HG02938 (cell line): ENCODE results near the gene CHSY3.

Experiments used
- ATAC-seq: cut with Tn5 transposase; IDR thresholded peaks from one replicate; pipeline ENCODE4 v1.9.1; 2021; ENCODE audit warnings: mild to moderate bottlenecking, moderate library complexity; ENCODE audit not compliant: unreplicated experiment

CHSY3 gene

DNA sequence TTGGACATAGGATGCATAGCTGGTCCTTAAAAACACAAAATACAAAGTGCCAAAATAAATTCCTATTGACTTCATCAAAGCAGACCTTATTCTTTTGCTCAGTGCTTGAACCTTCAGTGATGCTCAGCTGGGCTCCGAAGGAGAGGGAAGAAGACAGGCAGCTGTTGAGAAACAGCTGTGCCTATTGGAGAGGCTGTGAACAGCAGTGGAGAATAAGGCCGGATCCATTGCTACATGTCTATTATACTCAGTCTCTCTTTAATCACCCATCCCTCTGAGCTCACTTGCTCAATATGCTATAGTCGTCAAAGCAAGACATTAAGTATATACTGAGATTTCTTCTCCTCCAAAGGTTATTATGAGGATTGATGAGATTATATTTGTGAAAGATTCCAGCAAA is 174.4 kb downstream of the CHSY3 start:
- no peak for ATAC-seq

DNA sequence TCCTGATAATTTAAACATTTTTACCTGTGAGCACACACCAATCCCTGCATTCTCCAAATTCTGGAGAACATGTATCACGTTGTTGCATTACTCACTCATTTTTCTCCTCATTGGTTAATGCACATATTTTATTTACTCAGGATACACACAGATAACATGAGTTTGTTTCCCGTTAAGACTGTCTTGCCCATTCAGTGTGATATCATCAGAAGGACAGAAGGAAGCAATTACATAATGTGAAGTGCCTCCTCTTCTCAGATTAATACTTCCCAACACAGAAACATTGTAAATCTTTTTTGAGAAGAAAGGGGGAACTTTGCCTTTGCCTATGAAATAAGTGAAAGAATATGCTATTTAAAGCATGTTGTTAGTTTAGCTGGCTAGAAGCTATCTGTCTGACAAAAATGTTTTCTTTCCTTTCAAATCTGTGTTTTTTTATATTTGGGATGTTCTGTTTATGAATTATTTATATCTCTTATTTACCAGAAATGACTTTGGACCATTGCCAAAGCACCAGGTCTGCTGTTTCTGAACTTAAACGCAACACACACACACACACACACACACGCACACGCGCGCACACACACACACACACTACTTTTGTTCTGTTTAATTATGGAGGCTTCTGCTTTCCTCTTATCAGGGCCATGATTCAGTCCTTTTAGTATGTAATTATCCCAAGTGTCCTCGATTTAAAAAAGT is 186.5 kb downstream of the CHSY3 start:
- no peak for ATAC-seq

DNA sequence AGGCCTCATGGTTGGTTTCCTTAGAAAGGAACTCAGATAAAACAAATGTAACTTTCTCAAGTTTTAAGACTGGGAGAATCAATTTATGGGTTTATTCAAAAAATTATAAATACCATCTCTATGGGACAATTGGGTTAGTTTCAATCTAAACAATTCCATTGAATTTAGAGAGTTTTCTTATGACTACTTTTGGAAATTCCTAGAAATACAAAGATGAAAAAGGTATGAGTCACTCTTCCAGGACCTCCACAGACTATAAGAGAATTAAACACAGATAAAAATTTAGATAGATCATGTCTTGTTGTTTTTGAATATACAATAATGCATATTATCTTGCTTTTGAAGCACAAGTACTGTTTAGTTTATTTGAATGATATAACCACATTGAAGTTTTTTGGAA is 188.7 kb downstream of the CHSY3 start:
- ATAC-seq: no peak

DNA sequence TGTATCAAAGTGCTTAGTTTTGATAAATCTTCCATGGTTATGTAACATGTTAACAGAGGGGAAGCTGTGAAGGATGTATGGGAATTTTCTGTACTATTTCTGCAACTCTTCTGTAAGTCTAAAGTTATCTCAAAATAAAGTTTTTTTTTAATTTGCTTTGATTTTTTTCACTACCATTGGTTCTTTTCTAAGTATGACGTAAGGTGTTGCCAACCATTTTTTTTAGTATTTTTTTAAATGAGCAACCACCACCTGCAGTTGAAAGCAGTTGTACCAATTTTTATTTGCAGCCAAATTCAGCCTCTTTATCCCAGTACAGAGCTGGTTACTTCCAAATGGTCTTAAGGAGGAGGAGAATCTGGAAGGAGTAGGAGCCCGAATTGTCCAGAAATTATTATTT is 192.2 kb downstream of the CHSY3 start:
- ATAC-seq: no peak

DNA sequence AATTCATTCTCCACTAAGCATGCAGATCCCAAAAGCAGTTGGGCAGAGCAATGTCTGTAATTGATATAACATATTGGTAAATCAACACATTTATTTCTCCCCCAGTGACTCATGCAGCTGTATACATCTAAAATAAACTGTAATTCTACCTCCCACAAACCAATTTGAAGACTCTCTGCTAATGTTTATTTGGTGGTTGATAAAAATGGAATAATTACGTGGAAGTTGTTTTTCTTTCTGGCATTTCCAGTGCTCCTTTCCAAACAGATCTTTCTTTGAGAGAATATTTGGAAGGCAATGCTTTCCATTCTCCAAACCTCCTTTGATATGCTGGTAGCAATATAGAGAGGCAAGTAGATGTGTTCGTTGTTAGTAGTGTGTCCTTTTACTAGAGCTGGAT is 194.7 kb downstream of the CHSY3 start:
- no peak for ATAC-seq

DNA sequence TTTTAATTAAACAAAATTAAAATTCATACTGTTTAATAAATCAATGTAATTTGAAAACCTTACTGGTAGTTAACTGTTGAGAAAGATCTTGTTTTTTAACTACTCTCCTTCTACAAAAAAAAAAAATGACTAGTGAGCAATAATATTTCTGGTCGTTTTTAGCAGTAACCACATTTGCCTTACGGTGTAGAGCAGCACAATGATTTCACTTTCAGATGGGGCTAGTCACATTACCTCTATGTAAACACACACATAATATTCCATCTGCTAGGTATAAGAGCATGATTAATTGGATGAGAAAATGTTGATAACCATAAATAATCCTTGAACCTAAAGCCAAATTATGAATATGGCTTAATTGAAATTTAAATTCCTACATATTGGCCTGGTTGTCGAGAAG is 198.1 kb downstream of the CHSY3 start:
- ATAC-seq: no peak

DNA sequence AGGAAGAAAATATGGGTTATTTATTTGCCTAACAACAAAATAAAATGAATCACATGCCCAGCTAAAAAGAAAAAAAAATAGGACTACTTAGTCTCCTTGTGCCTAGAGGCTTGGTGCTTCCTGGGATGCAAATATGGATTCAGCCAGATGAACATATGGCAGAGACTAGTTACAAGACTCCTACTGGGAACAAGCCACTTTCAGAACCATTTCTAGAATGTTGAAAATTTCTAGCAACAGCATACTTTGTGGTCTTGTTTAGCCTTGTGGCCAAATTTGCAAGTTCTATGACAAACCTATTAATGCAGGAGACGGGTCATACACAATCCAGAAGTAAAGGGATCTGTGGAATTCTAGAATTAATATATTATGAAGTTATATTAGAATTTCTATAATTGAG is 198.7 kb downstream of the CHSY3 start:
- ATAC-seq: no peak

DNA sequence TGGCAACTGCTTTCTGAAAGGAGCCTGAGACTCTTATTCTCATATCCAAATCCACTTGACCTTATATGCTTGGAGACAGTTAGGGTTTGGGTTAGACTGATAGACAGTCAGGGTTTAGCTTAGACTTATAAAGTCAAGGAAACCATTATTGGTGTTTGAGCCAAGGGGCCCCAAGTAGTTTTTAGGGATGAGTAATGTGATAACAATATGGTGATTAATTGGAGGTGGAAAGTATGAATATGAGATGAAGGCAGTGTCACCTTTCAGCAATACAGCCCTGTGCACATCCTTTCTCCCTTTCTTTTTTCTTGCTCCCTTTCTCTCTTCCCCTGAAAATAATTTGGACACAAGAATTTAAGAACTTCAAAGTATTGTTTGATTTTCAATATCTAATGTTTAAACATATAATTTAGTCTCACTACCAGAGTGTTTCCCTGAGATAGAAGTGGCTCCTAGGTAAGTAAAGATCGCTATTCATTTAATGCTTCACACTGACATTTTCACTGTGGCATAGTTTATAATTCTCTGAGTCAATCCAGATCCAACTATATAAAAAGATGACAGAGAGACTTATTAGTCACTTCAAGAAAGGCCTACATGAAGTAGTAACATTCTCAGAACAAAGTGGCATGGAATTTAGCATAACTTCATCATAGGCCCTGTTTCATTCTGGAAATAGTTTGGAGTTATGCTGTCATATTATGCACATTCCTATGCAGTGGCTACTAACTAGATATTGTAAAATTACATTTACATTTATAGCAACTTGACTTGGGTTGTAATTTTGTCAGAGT is 200.8 kb downstream of the CHSY3 start:
- ATAC-seq: no peak

DNA sequence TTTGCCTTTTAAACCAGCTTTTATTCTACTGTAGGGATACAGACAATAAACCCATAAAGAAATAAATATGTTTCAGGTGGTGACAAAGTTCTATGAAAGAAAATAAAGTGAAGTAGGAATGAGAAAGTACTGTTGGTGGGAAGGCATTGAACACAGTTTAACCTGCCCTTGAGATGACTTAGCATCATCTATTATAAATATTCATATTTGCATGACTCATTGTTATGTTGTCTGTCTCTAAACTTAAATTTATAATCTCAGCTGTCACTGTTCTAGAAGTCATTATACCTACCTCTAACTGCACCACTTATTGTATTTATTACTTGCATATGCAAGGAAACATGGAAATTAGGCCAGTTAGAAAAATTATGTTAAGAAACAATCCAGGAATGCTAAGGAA is 202.2 kb downstream of the CHSY3 start:
- no peak for ATAC-seq

DNA sequence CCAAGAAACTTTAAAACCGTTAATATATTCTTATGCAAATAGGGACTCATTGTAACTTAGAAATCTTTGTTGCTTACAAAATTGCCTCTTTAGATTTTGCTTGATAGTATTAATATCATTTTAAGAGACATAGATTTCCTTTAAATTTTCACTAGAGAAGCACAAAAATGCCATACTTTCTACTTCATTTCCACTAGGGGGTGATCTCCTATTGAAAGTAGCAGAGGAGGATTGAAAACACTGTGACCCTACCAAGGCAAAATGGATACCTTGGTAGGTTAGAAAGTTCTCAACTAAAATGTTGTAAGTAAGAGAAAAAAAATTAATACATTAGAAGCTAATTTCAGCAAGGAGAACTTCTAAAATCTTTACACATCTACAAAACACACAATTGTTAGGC is 204.9 kb downstream of the CHSY3 start:
- peak; percentile 73 for ATAC-seq

DNA sequence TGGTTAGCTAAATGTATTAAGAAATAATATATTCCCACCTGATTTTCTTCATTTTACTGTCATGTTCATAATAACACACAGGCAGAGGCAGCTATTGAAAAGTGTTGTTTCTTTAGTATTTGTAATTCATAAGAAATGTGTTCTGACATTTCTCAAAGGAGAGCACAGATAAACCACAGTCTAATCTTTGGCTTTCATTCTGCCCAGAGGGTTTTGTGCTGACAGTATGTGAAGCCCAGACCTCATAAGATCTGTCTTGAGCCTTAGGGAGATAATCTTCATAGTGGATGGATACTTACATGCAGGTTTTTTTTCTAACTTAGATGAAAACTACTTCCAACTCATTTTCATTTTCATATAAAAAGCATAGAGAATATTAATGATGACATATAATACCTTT is 206.1 kb downstream of the CHSY3 start:
- ATAC-seq: no peak

DNA sequence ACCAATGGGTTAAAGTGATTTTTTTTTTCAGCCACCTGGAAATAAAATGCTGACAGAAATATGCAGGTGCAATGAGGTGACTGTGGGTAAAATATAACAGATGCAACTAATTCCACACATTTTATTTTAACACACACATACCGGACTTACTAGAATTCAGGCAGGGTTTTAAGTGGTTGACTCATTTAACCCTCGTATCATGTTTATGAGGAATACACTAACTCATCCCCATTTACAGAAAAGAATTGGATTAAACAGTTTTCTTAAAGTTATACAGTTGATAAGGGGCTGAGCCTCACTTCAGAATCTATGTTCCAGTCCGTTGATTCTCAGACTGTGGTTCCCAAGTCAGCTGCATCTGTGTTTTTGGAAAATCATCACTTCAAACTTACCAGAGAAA is 207.5 kb downstream of the CHSY3 start:
- ATAC-seq: no peak

DNA sequence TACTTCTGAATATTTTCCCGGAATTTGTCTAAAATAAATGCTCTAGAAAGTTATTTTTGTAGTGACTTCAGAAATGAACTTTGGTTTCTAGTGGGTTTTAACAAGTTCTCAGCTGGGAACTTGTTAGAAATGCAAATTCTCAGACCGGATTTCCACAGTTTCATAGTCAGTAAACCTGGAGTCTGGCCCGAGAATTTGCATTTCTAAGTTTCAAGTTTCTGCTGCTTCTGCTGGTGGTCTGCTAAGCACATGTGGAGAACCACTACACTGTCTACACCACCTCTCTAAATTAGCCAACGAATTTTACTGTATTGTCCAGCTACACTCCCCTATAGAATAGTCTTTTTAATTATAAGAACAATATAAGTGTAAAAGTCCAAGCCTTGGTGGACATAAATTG is 208.0 kb downstream of the CHSY3 start:
- peak; percentile 58 for ATAC-seq

DNA sequence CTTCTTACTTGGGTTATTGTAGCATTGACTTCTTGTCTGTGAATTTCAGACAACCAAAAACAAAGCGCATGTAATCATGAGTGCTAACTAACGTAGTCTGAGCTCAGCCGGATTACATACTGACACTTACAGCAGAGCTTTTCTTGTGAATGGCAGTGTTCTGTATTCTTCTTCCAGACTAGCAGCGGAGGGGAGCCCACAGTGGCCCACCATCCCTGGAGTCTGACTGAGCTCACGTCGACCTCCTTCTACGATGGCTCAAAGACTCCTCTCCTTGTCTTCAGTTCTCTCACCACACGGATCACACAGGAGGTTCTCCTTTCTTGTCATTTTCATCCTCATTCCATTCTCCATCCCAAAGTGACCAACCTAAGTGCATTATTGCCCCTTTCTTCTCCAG is 211.4 kb downstream of the CHSY3 start:
- ATAC-seq: no peak

DNA sequence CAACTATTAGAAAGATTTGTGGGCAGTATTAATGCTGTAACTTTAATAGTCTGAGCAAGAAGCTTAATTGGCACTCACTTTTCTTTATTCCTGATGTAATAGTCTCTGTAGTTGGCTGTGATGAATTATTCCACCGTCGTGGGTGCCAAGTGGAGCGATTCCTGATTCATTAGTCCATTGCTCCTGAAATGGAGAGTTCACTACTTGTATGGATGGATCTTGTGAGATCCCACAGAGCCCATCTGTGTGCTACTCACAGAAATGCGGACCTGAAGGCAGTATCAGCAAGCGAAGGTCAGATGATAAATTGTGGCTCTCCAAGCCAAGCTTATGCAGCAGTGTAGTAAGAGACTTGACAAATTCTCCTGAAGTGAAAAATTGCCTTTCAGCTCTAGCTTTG is 212.2 kb downstream of the CHSY3 start:
- no peak for ATAC-seq

DNA sequence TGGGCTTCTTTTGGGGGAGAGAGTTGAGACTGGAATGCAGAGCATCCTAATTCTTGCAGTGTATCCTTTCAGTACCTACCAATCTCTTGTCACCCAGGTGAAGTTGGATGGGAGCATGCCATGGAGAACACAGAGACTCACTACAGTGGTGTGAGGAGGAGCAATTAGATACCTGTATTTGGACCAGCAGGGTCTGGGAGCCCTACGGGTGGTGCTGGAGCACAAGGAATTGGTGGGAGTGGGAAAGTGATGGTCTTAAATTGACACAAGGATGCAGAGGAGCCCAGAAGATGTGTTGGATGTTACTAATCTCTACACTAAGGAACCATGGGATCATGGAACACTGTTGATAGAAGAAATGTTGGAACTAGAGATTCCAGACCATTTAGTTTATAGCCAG is 212.7 kb downstream of the CHSY3 start:
- no peak for ATAC-seq

DNA sequence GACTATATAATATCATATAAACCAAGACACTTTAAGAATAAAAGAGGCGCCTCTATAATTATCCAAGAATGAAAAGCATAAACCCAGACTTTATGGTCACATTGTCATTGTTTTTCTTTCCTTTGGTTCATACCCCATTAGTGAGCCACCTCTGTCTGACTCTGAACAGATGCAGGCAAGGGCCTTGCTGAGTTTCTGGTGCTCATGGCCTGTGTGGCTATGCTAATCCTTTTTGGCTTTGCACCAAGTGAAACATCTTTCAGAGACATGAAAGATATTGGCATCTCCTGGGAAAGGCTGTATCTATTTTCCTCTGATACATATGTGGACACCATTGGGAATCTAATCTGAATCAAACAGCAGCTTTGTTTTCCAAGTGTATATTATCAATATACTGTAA is 222.5 kb downstream of the CHSY3 start:
- ATAC-seq: no peak

DNA sequence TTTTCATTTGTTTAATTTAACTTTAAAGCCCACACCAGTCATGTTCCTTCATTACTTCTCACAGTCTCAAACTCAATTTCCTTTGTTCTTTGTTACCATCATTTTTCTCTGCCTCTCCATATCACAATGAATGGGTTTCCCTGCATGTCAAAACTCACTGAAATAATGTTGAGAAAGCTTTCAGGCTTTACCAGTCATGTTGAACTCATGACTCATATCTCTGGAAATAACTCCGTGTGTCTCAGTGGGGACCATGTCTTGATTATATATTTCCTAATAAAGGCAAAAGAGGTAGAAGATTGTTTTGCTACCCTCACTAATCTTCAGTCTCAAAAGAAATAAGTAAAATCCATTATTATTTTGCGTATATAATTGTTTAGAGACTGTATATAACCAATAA is 231.2 kb downstream of the CHSY3 start:
- no peak for ATAC-seq

DNA sequence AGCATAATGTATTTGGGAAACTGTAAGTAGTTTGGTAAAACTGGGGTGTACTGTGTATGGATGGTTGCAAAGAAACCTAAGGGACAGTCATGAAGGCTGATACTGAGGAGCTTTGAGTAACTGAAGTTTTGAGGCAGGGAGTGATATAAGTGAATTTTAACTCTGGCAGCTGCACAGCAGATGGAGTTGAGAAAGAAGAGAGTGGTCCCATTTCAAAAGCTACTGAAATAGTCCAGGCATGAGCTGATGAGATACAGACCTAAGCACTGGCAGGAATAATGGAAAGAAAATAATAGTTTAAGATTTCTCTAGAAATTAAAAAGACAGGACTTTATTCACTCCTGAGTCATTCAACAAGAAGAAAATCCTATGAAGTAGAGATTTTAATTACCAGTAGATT is 232.0 kb downstream of the CHSY3 start:
- ATAC-seq: no peak

DNA sequence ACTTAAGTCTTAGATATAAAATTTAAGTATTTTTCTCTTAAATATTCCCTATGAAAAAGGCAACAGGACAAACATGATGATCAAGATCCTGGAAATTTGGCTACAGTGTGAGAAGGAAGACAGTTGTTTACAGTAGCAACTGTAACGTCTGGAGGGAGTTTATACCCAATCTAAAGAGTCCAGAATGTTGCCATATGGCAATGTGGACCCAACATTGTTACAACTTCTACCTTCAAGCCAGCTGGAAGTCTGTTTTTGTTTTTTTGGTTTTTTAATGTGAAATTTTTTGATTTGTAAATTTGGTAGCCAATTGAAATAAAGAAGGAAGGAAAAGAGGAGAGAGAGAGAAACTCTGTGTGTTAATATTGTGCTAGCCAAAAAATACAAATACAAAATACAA is 233.4 kb downstream of the CHSY3 start:
- no peak for ATAC-seq

DNA sequence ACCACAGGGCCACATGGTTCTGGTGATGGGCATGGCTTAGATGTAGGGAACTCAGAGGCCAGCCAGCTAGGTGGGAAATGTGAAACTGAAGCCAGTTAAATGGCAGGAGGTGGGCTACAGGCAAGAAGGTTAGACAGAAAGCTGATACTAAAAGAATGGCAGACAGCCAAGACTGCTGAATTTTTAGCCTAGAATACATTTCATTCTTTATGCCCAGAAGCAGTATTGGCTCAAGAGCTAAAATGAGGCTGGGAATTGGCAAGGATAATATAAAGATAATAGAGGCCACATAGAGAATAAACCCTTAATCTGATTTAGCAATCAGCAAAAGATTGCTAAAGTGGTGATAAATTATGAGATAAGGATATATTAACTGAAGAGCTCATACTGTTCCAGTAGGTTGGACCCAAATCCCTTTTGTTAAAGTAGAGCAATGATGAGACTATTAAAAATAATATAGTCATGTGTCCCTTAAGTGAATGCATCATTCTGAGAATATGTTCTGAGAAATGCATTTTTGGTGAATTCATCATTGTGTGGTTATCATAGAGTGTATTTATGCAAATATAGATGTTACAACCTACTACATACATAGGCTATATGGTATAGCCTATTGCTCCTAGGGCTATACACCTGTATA is 234.3 kb downstream of the CHSY3 start:
- no peak for ATAC-seq

DNA sequence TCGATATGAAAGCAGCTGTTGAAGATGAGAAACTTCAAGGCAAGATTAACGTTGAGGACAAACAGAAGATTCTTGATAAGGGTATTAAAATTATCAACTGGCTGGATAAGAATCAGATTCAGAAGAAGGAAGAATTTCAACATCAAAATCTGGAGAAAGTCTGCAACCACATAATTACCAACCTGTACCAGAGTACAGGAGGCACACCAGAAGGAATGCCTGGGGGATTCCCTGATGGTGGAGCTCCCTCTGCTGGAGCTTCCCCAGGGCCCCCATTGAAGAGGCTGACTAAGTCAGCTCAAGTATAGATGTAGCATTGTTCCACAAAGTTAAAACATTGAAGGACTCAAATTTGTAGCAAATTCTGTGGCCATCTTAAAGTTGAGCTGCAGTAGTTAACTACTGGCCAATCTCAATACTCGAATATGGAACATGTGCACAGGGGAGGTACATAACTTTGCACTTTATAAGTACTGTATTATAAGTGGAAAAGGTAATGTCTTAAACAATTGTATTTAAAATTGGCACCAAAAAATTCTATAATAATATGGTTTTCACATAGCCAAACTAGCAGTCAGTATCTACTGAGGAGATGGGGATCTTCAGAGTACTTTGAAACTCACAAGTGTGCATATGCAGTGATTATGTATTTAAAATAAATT is 237.5 kb downstream of the CHSY3 start:
- peak; percentile 63 for ATAC-seq
